Limb (tissue), 2 donors: Measurements from ENCODE around the gene RNF44.

Experiments used
- DNase-seq, 2 donors: peaks; one replicate each; pipeline ENCODE4 v3.0.0-alpha.2; 2016; ENCODE audit errors: extremely low spot score in 2 of 2

Gene RNF44

DNA sequence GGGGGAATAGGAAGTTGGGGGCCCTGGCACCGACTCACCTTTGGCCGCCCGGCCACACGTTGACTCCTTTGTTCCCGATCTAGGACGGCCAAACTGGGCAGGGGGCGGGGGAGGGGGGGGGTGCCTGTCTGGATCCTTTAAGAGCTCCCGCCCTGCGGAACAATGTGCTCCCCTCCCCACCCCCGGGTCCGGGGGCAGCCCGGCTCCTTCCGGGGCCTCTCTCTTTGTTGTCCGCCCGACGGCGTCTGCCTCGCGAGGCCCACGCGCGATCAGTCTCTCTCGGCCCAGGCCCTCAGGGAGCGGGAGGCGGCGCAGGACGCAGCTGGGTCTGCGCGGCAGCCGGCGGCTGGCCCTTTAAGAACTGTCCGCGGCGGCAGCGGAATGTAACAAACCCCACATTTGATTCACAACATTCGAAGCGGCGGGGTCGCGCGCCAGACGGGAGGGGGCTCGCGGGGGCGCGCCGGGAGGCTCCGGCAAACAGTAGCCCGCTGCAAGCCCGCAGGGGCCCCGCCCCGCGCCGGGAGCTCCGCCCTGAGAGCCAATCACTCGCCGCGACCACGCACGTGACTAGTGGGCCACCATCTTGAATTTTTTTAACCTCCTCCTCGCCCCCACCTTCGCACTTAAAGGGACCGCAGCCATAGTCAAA is at the start of gene RNF44:
RNF44 (minus strand) TSS at position 501 of the 652 bp plus-strand sequence. CDS start 4,930 bp downstream, outside the sequence.
- peak; percentile 97 to 99 for DNase-seq

DNA sequence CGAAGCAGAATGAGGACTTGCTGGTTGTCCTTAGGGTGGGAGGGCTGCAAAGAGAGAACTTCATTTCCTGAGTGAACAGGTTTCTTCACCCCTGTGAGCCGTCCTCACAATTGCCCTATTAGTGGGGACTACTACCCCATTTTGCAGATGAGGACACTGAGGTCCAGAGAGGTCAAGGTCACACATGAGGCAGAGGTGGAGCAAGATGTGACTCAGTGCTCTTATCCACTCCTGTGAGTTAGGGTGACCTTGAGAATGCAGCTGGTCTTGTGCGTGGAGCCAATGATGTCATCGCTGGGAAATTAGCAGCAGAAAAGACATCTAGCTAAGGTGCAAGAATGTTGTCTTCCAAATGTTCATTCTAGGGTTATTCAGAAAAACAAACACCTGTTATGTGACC is 45.9 kb upstream of the RNF44 start:
- no peak for DNase-seq

DNA sequence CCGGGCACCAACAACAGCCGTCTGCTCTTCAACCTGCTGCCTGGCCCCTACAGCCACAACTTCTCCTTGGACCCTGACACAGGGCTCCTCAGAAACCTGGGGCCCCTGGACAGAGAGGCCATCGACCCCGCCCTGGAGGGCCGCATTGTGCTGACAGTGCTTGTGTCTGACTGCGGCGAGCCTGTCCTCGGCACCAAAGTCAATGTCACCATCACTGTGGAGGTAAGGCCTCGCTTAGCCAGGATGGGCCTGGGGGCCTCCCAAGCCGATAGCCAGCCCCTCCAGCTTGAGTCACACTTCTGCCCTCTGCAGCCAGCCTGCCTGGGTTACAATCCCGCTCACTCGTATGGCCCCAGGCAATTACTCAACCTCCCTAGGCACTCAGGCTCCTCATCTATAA is 44.2 kb upstream of the RNF44 start:
- no peak for DNase-seq

DNA sequence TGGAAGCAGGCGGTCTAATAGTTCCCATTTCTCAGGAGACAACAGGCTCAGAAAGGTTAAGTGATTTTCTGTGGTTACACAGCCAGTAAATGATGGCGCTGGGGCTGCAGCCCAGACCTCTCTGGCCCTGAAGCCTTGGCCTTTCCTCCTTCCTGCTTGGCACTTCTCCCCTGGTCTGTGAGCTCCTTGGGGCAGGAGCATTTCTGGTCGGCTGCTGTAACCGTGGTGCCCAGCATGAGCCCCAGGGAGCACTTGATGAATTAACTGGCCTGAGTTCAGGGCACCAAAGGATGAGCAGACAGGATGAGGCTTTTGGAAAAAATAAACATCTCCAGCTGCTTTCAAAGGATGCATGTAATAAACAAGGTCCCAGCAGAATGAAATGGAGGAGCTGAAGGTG is 42.1 kb upstream of the RNF44 start:
- no peak for DNase-seq

DNA sequence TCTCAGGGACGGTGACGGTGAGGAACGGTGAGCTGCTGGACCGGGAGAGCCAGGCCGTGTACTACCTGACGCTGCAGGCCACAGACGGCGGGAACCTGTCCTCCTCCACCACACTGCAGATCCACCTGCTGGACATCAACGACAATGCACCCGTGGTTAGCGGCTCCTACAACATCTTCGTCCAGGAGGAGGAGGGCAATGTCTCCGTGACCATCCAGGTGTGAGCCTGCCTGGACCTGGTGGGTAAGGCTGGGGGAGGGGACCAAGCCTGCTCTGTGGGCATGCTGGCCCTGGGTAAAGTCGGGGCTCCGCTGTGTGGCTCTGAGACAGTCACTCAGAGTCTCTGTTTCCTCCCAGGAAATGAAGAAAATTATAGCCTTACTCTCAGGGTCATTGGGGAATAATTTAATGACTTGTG is 41.2 kb upstream of the RNF44 start:
- peak in 1 of 2 donors; percentile 51 for DNase-seq

DNA sequence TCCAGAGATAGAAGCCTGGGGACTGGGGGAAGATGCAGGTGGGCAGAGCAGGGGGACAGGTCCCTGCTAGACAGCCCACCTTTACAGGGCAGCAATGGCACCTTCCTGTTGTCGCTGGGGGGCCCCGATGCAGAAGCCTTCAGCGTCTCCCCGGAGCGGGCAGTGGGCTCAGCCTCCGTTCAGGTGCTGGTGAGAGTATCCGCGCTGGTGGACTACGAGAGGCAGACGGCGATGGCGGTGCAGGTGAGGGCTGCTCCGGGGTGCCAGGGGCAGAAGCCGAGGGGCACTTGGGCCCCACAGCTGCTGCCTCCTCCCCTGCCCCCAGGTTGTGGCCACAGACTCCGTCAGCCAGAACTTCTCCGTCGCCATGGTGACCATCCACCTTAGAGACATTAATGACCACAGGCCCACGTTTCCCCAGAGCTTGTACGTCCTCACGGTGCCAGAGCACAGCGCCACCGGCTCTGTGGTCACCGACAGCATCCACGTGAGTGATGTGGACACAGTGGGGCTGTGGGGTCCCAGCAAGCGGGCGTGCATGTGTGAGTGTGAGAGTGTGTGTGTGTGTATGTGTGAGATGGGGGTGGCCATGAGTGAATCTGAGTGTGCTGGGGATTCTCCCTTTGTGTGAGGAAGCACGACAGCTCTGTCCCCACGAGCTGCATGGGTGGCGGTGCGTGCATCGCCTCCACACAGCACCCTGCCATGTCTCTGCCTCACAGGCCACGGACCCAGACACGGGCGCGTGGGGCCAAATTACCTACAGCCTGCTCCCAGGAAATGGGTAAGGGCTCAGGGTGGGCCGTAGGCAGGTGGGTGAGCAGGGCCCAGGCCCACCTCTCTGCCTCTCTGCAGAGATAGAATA is 40.3 kb upstream of the RNF44 start:
- no peak for DNase-seq

DNA sequence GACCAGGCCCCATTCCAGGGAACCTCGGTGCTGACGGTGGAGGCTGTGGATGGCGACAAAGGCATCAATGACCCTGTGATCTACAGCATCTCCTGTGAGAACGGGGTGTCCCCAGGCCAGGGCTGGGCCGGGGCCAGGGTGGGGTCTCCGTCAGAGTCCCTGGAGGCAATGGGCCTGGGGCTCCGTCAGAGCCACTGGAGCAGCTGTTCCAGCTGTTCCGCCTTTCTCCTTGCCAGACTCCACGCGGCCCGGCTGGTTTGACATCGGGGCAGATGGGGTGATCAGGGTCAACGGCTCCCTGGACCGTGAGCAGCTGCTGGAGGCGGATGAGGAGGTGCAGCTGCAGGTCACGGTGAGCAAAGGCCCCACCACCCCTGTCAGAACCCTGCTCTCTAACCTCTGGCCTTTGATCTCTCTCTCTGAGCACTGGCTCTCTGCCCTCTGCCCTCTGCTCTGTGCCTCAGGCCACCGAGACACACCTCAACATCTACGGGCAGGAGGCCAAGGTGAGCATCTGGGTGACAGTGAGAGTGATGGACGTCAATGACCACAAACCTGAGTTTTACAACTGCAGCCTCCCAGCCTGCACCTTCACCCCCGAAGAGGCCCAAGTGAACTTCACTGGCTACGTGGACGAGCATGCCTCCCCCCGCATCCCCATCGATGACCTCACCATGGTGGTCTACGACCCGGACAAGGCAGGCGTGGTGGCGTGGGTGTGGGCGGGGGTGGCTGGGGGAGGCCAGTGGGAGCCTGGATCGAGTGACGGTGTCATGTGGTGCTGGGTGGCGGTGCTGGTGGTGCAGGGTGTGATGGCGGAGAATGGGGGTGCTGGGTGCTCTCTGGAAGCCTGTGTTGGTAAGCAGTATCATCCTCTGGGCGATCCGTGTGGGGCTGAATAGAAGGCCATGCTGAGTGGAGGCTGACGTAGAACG is 38.6 kb upstream of the RNF44 start:
- DNase-seq, result no peak

DNA sequence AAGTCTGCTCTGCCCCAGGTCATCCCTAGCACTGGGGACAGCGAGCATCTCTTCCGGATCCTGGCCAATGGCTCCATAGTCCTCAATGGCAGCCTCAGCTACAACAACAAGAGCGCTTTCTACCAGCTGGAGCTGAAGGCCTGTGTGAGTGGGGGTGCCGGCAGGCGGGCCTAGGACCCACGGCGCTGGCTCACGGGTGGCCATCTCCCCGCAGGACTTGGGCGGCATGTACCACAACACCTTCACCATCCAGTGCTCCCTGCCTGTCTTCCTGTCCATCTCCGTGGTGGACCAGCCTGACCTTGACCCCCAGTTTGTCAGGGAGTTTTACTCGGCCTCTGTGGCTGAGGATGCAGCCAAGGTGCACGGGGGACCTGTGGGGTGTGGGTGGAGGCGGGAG is 37.9 kb upstream of the RNF44 start:
- DNase-seq, result no peak

DNA sequence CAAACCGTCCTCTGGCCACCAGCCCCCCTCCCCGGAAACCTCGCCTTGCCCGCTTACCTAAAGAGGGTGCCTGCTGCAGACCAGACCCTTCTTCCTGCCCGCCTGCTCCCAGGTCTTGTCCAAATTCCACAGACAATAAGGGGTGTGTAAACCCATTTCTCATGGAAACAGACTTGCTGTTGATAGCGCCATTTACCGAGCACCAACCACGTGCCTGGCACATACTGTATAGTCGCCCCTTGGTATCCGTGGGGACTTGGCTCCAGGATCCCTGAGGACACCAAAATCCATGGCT is 37.0 kb upstream of the RNF44 start:
- DNase-seq, result no peak

DNA sequence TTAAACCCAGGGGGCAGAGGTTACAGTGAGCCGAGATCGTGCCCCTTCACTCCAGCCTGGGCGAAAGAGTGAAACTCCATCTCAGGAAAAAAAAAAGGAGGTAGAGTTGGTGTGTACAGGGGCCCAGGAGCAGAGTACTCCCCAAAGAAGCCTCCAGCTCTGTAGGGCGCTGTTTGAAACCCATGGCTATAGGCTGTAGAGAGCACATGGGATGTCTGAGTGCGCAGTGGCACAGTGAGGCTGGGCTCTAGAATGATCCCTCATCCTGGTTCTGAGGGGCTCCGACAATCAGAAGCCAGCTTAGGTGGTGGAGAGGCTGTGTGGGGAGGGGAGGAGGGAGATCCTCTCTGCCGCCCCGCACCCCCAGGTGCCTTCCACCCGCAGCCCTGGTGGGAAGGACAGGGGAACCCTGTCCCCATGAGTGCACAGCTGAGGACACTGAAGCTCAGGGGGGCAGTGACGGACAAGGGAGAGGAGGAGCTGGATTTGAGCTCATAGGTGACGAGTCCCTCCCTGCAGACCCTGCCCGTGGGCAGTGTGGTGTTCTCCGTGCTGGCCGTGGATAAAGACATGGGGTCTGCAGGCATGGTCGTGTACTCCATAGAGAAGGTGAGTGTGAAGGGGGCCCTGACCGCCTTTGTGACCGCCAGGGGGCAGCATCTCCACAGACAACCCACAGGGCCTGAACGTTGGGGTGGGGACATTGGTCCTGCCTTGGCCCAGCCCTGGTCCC is 36.5 kb upstream of the RNF44 start:
- peak in 1 of 2 donors; percentile 76 for DNase-seq

DNA sequence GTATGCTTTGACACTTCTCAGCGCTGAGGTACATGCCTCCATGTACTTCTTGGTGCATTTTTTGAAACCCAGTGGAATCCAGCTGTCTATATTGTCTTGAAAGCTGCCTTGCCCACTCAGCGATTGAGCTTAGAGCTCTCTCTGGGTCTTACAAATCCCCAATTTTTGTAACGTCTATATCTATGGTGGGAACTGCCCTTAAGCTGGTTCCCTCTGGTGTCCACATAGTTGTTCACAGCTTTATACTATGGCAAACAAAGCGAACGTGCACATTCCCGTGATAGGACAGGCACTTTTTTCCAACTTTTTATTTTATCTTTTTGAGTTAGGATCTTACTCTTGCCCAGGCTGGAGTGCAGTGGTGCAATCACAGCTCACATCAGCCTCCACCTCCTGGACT is 32.8 kb upstream of the RNF44 start:
- no peak for DNase-seq

DNA sequence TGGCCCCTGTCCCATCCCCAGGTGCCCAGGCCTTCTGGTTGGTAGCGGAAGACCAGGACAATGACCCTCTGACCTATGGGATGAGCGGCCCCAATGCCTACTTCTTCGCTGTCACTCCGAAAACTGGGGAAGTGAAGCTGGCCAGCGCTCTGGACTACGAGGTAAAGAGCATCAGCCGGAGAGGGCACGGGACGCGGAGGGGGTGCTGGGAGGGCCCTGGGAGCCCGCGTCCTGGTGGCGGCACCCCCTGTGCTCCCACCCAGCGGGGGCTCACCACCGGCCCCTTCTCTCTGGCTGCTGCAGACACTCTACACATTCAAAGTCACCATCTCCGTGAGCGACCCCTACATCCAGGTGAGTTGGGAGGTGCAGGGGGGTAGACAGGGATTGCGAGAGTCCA is 31.5 kb upstream of the RNF44 start:
- DNase-seq, result no peak

DNA sequence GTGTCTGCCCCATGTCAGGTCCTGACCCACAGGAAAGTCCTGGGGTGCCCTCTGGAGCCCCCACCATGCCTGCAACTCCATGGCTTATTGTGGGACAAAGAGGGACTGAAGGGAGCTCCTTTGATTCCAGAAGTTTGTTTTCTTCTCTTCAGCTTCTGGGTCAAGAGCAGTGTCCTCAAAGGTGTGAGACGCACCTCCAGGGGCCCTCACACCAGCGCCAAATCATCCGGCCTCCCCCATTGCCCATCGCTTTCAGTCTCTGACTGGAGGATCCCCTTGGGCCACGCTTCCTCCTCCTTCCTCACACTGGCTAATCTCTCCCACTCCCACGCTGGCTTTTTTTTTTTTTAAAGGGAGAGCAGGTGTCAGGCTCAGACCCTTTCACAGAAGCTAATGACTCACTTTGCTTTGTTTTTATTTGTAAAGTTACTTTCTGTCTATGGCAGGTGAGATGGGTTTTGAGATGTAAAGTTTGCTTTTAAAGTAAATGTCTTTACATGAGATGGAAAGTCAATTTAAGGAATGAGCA is 28.6 kb upstream of the RNF44 start:
- DNase-seq, result no peak

DNA sequence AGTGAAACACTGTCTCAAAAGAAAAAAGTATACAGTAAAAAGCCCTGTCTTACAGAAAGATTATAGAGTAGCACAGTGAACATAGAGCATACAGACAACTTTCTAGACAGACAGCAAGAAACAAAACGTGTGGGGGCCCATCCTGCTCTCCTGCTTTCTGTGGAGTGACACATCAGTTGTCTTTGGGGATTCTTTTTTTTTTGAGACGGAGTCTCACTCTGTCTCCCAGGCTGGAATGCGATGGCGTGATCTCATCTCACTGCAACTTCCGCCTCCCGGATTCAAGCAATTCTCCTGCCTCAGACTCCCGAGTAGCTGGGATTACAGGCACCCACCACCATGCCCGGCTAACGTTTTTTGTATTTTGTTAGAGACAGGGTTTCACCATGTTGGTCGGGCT is 26.8 kb upstream of the RNF44 start:
- DNase-seq, result no peak

DNA sequence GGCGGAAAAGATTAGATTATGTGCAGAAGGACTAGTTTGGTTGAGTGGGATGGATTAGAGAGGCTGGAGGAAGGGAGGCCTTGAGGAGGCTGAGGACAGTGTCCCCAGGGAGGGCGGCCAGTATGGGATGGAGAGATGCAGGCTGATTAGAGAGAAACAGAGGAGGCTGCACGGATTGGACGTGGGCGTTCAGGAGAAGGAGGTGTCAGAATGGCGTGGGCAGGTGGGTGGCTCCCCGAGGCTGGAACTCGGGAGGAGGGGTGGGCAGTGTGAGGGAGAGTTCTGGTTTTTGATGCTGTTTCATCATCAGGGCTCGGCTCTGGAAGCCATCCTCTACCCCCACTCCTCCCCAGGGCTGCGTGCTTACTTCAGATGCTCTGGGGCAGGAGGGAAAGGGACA is 25.0 kb upstream of the RNF44 start:
- DNase-seq, result no peak

DNA sequence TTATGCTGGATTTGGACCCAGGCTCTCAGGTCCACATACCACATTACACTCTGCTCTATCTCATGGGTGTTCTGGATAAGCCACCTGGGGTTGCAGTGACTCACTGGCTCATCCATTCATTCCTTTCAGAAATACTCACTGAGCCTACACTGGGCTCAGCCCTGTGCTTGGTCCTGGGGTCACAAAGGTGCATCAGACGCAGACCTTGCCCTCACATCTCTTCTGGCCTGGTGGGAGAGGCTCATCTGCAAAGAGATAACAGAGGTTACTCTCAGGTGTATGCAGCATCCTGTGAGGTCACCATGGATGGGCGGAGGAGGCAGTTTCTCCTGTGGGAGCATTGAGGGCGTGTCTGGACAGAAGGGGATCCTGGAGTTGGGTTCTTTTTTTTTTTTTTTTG is 24.1 kb upstream of the RNF44 start:
- no peak for DNase-seq

DNA sequence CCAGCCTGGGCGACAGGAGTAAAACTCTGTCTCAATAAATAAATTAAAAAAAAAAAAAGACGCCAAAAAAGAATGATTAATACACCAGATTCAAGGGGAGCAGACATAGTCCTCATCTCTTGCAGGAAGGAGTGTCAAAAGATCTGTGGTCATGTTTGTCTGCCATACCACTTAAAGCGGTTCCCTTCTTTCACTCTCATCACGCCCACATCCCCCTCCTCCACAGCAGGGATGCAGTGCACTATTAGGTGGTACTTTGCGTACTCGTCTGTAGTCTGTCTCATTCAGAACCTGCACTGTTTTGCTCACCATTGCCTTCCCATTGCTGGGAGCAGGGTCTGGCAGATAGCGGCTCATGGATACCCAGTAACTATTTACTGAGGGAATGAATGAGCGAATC is 23.2 kb upstream of the RNF44 start:
- no peak for DNase-seq

DNA sequence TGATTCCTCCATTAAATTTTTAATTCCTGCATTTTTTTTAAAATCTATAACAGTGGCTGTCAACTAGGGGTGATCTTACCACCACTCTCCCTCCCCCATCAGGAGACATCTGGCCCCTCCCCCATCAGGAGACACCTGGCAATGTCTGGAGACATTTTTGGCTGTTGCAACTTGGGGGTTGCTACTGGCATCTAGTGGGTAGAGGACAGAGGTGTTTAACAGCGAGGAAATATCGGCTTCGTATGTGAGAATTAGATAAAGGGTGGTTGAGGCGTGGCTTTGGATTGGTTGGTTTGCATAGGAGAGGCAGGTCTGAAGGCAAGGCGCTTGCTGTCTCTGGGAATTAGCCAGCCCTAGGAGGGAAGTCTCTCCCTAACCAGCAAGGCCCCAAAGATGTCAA is 22.5 kb upstream of the RNF44 start:
- DNase-seq, result no peak

DNA sequence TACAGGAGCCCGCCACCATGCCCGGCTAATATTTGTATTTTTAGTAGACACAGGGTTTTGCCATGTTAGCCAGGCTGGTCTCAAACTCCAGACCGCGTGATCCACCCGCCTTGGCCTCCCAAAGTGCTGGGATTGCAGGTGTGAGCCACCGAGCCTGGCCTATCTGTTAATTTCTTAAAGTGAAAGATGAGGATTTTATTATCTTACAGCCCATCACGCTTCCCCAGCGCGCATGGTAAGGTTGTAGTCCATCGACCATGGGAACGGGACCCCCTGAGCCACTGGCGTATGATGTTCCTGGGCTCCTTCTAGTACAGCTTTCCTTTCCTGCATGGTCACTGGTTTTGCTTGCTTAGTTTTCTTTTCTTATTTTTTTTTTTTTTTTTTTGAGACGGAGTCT is 20.6 kb upstream of the RNF44 start:
- no peak for DNase-seq

DNA sequence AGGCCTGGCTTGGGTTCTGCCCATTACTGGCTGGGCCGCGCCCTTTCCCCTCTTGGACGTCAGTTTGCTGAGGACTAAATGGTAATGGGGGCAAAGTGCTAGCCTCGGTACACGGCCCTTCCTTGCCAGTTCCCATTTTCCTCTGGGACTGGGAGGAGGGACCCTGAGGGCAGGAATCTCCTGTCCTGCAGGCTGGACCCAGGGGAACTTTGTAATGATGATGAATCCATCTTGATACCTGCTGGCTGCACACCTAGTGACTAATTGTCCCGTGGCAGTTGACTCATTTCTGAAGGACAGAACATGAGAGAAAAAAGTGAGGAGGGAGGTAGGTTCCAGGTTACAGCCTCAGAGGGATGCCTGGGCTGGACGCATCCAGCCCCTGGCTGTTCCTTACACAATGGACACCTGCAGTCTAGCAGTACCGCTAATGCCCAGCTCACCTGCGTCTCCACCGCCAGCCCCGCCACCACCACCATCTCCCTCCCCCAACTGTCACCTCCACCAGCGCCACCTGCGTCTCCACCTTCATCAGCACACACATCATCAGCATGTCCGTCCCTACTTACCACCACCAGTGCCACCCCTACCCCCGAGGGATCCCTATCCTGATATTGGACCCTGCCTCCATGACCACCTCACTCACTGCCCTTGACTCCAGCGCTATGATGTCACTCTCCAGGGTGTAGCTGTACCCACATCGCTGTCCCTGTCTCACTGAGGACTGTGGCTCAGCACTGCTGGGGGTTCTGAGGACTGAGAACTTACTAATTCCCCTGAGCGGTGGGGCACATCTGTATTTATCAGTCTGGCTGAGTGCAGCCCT is 16.3 kb upstream of the RNF44 start:
- no peak for DNase-seq
